Sigmoid colon (tissue), 7 donors: ENCODE measurements around the gene DPYSL4. TPM values are rescaled to one million over a fixed set of nuclear protein-coding genes. Genes with fewer than 3 reads are reported as not detected.

Source experiments
- DNase-seq: peaks from one replicate; pipeline ENCODE4 v3.0.0-alpha.2; 2019
- H3K27ac ChIP-seq, 4 donors: fragments of 200-600 bp; sonication (generic); one replicate each; pipeline ENCODE4 v1.5.1; 2016 to 2019; ENCODE audit warnings: mild to moderate bottlenecking in 1 of 4
- H3K27me3 ChIP-seq, 3 donors: fragments of 200-600 bp; sonication (generic); one replicate each; pipeline ENCODE4 v1.5.1; 2019; ENCODE audit warnings: mild to moderate bottlenecking in 1 of 3
- H3K36me3 ChIP-seq, 4 donors: fragments of 200-600 bp; sonication (generic); one replicate each; pipeline ENCODE4 v1.5.1; 2016 to 2019
- H3K4me1 ChIP-seq, 4 donors: fragments of 200-600 bp; sonication (generic); one replicate each; pipeline ENCODE4 v1.5.1; 2017 to 2019
- H3K4me3 ChIP-seq, 4 donors: fragments of 200-600 bp; sonication (generic); one replicate each; pipeline ENCODE4 v1.5.1; 2017 to 2019; ENCODE audit warnings: mild to moderate bottlenecking in 2 of 4, moderate library complexity in 1 of 4
- H3K9me3 ChIP-seq, 4 donors: fragments of 200-600 bp in 3 of 4; sonication (generic) in 3 of 4; one replicate each; pipeline versions ENCODE4 v1.5.1 to v1.6.1; 2013 to 2019
- CTCF ChIP-seq, 4 experiments: fragments of 450-650 bp in 3 of 4; fragments of 200-600 bp in 1 of 4; IDR thresholded peaks; one replicate each; pipeline ENCODE4 v1.5.1; 2016 to 2019; ENCODE audit warnings: antibody characterized with exemption in 4 of 4, mild to moderate bottlenecking in 3 of 4, moderate library complexity in 2 of 4
- EP300 ChIP-seq, 4 donors: sonication (generic); formaldehyde crosslinking; IDR thresholded peaks; one replicate each; pipeline ENCODE4 v1.6.1; 2017; ENCODE audit warnings: antibody characterized with exemption in 4 of 4
- POLR2A ChIP-seq, 2 donors: fragments of 450-650 bp; IDR thresholded peaks; one replicate each; pipeline ENCODE4 v1.6.1; 2016; ENCODE audit warnings: antibody characterized with exemption in 2 of 2, mild to moderate bottlenecking in 2 of 2, moderate library complexity in 2 of 2
- POLR2AphosphoS5 ChIP-seq, 4 donors: sonication (generic); formaldehyde crosslinking; IDR thresholded peaks; one replicate each; pipeline ENCODE4 v1.6.1; 2017; ENCODE audit warnings: antibody characterized with exemption in 4 of 4
- WGBS, 2 donors: extraction: QIAGEN DNeasy Blood & Tissue Kit; methylation state at CpG; one replicate each; pipeline ENCODE4 v1.1.7; 2013; 5-methylcytosine and 5-hydroxymethylcytosine counted together
- intact Hi-C: fragments of 100-400 bp; cut with DNase I; formaldehyde crosslinking; loops from one replicate; pipeline ENCODE4 v1.15.1; 2023
- polyA plus RNA-seq, 3 donors: library from polyadenylated mRNA; stranded (reverse); fragments of 200-250 nt; gene quantifications; one replicate each; pipeline ENCODE4 v1.2.3, GENCODE V29; 2013
- total RNA-seq, 4 donors: library from RNA; depleted of rRNA; stranded (reverse); fragments of >200 nt; gene quantifications; one replicate each; pipeline ENCODE4 v1.1.0, GENCODE V29; 2016
- donor health status: healthy with polysubstance abuse.
- donor health status: Bipolar disorder and iron deficiency.
- donor health status: healthy.

Gene DPYSL4
- total RNA-seq: 1 to 10 TPM in 1 of 4 donors, under 1 TPM in 3; 0.36 to 1.9 (median 0.69) TPM
- under 1 TPM in 2 of 3 donors, not detected in 1; under 0.01 to 0.71 TPM for polyA plus RNA-seq

- Histone ChIP-seq H3K4me3 (peak within 1 kb of the TSS; percentile 12 to 47 (median 36)), H3K36me3 (no peaks in the 10 kb centered on the region), H3K27me3 (peaks cover 28 to 60% (median 45%) of the 10 kb centered on the region in 3 donors), H3K27ac (no peak within 1 kb of the TSS), H3K9me3 (no peaks in the 10 kb centered on the region), H3K4me1 (peaks cover 0 to 28% (median 26%) of the 10 kb centered on the region in 4 donors)
- 4 to 10% methylated on average over 108 to 109 of the region's 109 CpGs for WGBS, 2 donors
- intact Hi-C loops: no loop called here
- no peak for DNase-seq
- TF ChIP-seq POLR2AphosphoS5 (IDR thresholded peaks at IDR 0.05) (no peak), CTCF (IDR thresholded peaks at IDR 0.05) (no peak), POLR2A (IDR thresholded peaks at IDR 0.05) (no peak), EP300 (IDR thresholded peaks at IDR 0.05) (no peak)
These were observed at the start of gene DPYSL4 for GRCh38 chr10:132186488-132187429. Gene DPYSL4 (plus strand): TSS chr10:132186948. CDS start chr10:132187064, 116 bp downstream.

- Histone ChIP-seq H3K27me3 (no peaks in the 10 kb centered on the region), H3K4me1 (peaks cover 0 to 3% (median 1%) of the 10 kb centered on the region in 4 donors), H3K9me3 (no peaks in the 10 kb centered on the region), H3K27ac (no peak overlapping the region), H3K4me3 (no peak overlapping the region), H3K36me3 (peaks cover 0 to 4% (median 0%) of the 10 kb centered on the region in 4 donors)
- intact Hi-C loops: no loop called here
- WGBS, 2 donors: 92 to 93% methylated on average over 40 of the region's 40 CpGs
- DNase-seq: peak; percentile 54
- TF ChIP-seq EP300 (IDR thresholded peaks at IDR 0.05) (no peak), POLR2AphosphoS5 (IDR thresholded peaks at IDR 0.05) (no peak), CTCF (IDR thresholded peaks at IDR 0.05) (no peak)
These were observed 49.4 kb upstream of the DPYSL4 start for GRCh38 chr10:132137111-132138072.

DNA sequence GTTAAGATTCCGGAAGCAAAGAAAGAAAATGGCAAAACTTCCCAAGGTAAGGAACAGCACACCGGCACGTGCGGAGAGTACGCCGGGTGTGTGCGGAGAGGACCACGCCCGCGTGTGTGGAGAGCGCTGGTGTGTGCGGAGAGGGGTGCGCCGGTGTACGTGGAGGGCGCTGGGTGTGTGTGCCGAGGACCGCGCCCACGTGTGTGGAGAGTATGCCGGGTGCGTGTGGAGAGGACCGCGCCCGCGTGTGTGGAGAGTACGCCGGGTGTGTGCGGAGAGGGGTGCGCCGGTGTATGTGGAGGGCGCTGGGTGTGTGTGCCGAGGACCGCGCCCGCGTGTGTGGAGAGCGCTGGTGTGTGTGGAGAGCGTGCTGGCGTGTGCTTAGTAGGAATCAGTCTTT lies 48.6 kb upstream of the DPYSL4 start:
- intact Hi-C loops: no loop called here
- WGBS, 2 donors: 57 to 89% methylated on average over 40 of the region's 40 CpGs
- DNase-seq: no peak
- Histone ChIP-seq H3K36me3 (peaks cover 0 to 4% (median 0%) of the 10 kb centered on the region in 4 donors), H3K4me1 (peaks cover 0 to 7% (median 3%) of the 10 kb centered on the region in 4 donors), H3K9me3 (no peaks in the 10 kb centered on the region), H3K27me3 (no peaks in the 10 kb centered on the region), H3K4me3 (no peak overlapping the region), H3K27ac (no peak overlapping the region)
- TF ChIP-seq POLR2AphosphoS5 (IDR thresholded peaks at IDR 0.05) (no peak), POLR2A (IDR thresholded peaks at IDR 0.05) (no peak), CTCF (IDR thresholded peaks at IDR 0.05) (no peak), EP300 (IDR thresholded peaks at IDR 0.05) (no peak)

GRCh38 chr10:132138596-132138995 lies 48.2 kb upstream of the DPYSL4 start:
- Histone ChIP-seq H3K27ac (no peak overlapping the region), H3K4me3 (no peak overlapping the region), H3K27me3 (no peaks in the 10 kb centered on the region), H3K36me3 (peaks cover 0 to 4% (median 0%) of the 10 kb centered on the region in 4 donors), H3K9me3 (no peaks in the 10 kb centered on the region), H3K4me1 (peaks cover 0 to 7% (median 3%) of the 10 kb centered on the region in 4 donors)
- 82 to 87% methylated on average over 12 of the region's 12 CpGs for WGBS, 2 donors
- intact Hi-C loops: no loop called here
- TF ChIP-seq POLR2AphosphoS5 (IDR thresholded peaks at IDR 0.05) (no peak), EP300 (IDR thresholded peaks at IDR 0.05) (no peak), CTCF (IDR thresholded peaks at IDR 0.05) (no peak), POLR2A (IDR thresholded peaks at IDR 0.05) (no peak)
- DNase-seq: no peak
